Measurements from ENCODE around the gene OR56A1. TPM values are rescaled to one million over a fixed set of nuclear protein-coding genes. Genes with fewer than 3 reads are reported as not detected.

OR56A1 gene
- total and polyA plus RNA-seq, 9 of the 15 experiments (the other 6 are each of a cell fraction or from before 2014, with no cell fraction given), result not detected

DNA sequence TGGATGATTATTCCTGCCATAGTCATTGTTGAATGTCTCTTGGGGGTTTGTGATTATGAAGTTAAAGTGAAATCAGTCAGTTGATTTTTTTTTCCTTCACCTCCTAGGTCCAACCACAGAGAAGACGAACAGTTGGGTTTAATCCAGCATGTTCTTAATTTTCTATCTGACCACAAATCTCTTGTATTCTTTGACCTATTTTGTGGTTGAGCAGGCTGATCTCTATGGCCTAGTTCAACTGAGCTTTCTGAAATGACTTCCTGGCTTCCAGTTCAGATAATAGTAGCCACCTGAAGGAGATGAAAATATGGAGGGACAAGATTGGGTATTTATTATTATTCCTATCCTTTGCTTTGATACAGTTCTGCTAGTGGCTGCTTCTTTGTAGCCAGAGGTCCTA lies 57.0 kb downstream of the OR56A1 start:
- CTCF ChIA-PET (ENCODE audit: low intra/inter-chr PET ratio), result no interaction called here
- in situ Hi-C loops (cut with MboI), result no loop called here
- TF ChIP-seq SIRT6 (IDR thresholded peaks at IDR 0.05; ENCODE audit: low read depth, low read length), result no peak
- no peak for TF ChIP-seq HNRNPLL (IDR thresholded peaks at IDR 0.05; ENCODE audit: low read depth, low read length, poor library complexity, severe bottlenecking)
- TF ChIP-seq MYC (IDR thresholded peaks at IDR 0.05; ENCODE audit: low read depth, low read length), result no peak
- no peak for TF ChIP-seq MYC (CRISPR knock-in tag; IDR thresholded peaks at IDR 0.05; ENCODE audit: borderline replicate concordance, low read depth)
- TF ChIP-seq, protein P1, sequence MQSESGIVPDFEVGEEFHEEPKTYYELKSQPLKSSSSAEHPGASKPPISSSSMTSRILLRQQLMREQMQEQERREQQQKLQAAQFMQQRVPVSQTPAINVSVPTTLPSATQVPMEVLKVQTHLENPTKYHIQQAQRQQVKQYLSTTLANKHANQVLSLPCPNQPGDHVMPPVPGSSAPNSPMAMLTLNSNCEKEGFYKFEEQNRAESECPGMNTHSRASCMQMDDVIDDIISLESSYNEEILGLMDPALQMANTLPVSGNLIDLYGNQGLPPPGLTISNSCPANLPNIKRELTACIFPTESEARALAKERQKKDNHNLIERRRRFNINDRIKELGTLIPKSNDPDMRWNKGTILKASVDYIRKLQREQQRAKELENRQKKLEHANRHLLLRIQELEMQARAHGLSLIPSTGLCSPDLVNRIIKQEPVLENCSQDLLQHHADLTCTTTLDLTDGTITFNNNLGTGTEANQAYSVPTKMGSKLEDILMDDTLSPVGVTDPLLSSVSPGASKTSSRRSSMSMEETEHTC (IDR thresholded peaks at IDR 0.05), result no peak
- TF ChIP-seq, protein P2, sequence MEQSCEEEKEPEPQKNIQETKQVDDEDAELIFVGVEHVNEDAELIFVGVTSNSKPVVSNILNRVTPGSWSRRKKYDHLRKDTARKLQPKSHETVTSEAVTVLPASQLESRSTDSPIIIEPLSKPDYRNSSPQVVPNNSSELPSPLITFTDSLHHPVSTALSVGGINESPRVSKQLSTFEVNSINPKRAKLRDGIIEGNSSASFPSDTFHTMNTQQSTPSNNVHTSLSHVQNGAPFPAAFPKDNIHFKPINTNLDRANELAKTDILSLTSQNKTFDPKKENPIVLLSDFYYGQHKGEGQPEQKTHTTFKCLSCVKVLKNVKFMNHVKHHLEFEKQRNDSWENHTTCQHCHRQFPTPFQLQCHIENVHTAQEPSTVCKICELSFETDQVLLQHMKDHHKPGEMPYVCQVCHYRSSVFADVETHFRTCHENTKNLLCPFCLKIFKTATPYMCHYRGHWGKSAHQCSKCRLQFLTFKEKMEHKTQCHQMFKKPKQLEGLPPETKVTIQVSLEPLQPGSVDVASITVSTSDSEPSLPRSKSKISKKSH (CRISPR knock-in tag; IDR thresholded peaks at IDR 0.05), result no peak
- TF ChIP-seq, protein P3, sequence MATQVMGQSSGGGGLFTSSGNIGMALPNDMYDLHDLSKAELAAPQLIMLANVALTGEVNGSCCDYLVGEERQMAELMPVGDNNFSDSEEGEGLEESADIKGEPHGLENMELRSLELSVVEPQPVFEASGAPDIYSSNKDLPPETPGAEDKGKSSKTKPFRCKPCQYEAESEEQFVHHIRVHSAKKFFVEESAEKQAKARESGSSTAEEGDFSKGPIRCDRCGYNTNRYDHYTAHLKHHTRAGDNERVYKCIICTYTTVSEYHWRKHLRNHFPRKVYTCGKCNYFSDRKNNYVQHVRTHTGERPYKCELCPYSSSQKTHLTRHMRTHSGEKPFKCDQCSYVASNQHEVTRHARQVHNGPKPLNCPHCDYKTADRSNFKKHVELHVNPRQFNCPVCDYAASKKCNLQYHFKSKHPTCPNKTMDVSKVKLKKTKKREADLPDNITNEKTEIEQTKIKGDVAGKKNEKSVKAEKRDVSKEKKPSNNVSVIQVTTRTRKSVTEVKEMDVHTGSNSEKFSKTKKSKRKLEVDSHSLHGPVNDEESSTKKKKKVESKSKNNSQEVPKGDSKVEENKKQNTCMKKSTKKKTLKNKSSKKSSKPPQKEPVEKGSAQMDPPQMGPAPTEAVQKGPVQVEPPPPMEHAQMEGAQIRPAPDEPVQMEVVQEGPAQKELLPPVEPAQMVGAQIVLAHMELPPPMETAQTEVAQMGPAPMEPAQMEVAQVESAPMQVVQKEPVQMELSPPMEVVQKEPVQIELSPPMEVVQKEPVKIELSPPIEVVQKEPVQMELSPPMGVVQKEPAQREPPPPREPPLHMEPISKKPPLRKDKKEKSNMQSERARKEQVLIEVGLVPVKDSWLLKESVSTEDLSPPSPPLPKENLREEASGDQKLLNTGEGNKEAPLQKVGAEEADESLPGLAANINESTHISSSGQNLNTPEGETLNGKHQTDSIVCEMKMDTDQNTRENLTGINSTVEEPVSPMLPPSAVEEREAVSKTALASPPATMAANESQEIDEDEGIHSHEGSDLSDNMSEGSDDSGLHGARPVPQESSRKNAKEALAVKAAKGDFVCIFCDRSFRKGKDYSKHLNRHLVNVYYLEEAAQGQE (IDR thresholded peaks at IDR 0.05; ENCODE audit: borderline replicate concordance), result no peak
- TF ChIP-seq, protein P3 (CRISPR knock-in tag; IDR thresholded peaks at IDR 0.05; ENCODE audit: low read depth), result no peak
- TF ChIP-seq, protein P4, sequence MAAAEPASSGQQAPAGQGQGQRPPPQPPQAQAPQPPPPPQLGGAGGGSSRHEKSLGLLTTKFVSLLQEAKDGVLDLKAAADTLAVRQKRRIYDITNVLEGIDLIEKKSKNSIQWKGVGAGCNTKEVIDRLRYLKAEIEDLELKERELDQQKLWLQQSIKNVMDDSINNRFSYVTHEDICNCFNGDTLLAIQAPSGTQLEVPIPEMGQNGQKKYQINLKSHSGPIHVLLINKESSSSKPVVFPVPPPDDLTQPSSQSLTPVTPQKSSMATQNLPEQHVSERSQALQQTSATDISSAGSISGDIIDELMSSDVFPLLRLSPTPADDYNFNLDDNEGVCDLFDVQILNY (CRISPR knock-in tag; IDR thresholded peaks at IDR 0.05), result no peak
- no peak for TF ChIP-seq PHTF2 (CRISPR knock-in tag; IDR thresholded peaks at IDR 0.05)
- no peak for TF ChIP-seq ZNF699 (CRISPR knock-in tag; IDR thresholded peaks at IDR 0.05; ENCODE audit: insufficient replicate concordance)
- no peak for TF ChIP-seq NFIX (CRISPR knock-in tag; IDR thresholded peaks at IDR 0.05; ENCODE audit: low read depth)

More for the DNA sequence above, 57.0 kb downstream of the OR56A1 start:
- Histone ChIP-seq H3K9ac (ENCODE audit: insufficient read depth in 1 of 2, low read depth in 2 of 2, low read length in 2 of 2) (no peak overlapping the region), H3K9me1 (ENCODE audit: control insufficient read depth, insufficient read depth, low read length) (no peaks in the 10 kb centered on the region), H2AFZ (ENCODE audit: low read depth, low read length) (no peak overlapping the region), H3K9me3 (replicated peaks; ENCODE audit: control insufficient read depth, insufficient read depth, low read depth, low read length) (no peaks in the 10 kb centered on the region), H3K27me3 (ENCODE audit: control insufficient read depth in 2 of 2, insufficient read depth in 2 of 2, low read length in 2 of 2) (peaks cover 0 to 7% of the 10 kb centered on the region in 2 experiments; a peak in 2 of 5 replicates), H3K27ac (ENCODE audit: extremely low read depth, low read depth, low read length) (no peak overlapping the region), H3K4me1 (replicated peaks in 1 of 2; ENCODE audit: control insufficient read depth in 2 of 2, insufficient read depth in 2 of 2, low read length in 2 of 2) (no peaks in the 10 kb centered on the region), H3K4me2 (ENCODE audit: insufficient read depth, low read length) (no peak overlapping the region), H3K4me3 (no peak overlapping the region), H3K36me3 (ENCODE audit: control insufficient read depth, insufficient read depth, low read length) (no peaks in the 10 kb centered on the region), H3K79me2 (ENCODE audit: control insufficient read depth, insufficient read depth, low read length) (no peaks in the 10 kb centered on the region), H4K20me1 (replicated peaks; ENCODE audit: control insufficient read depth, insufficient read depth, low read length) (no peaks in the 10 kb centered on the region)
- POLR2A ChIA-PET, result no interaction called here
- FAIRE-seq (no peak), DNase-seq (ENCODE audit: extremely low read depth in 1 of 4, low spot score in 3 of 4) (no peak), ATAC-seq (no peak)
- no TSS peak for BruUV-seq (replicated peaks)
- 0% methylated on average over 1 of the region's 1 CpG for WGBS (ENCODE audit: insufficient coverage, low coverage, missing lambda C conversion rate)
- intact Hi-C loops (cut with micrococcal nuclease), result no loop called here
